K562 (cell line): ENCODE results near the gene CD46. TPM values are rescaled to one million over a fixed set of nuclear protein-coding genes. Genes with fewer than 3 reads are reported as not detected.

Source experiments
- ADNP ChIP-seq: fragments of 200-800 bp; sonication (Bioruptor generic); IDR thresholded peaks from 2 replicates; pipeline ENCODE4 v1.6.1; 2016; ENCODE audit warnings: missing genetic modification characterization, missing compliant biosample characterization
- ARID4B ChIP-seq: sonication (generic); formaldehyde crosslinking; IDR thresholded peaks from 2 replicates; pipeline ENCODE4 v1.8.0; 2022; ENCODE audit warnings: mild to moderate bottlenecking, missing genetic modification reagents
- CHAMP1 ChIP-seq: fragments of 450-650 bp; IDR thresholded peaks from 2 replicates; pipeline ENCODE4 v1.6.1; 2016; ENCODE audit warnings: mild to moderate bottlenecking
- FOXJ3 ChIP-seq: sonication (generic); formaldehyde crosslinking; IDR thresholded peaks from 2 replicates; pipeline ENCODE4 v1.4.0; 2020; ENCODE audit warnings: mild to moderate bottlenecking, missing genetic modification reagents
- GTF2B ChIP-seq: IDR thresholded peaks from 2 replicates; pipeline ENCODE4 v1.6.1; 2011; ENCODE audit not compliant: insufficient read length; ENCODE audit errors: extremely low read depth
- KHSRP ChIP-seq: fragments of 450-650 bp; IDR thresholded peaks from 2 replicates; pipeline ENCODE4 v1.6.1; 2017
- MAFK ChIP-seq: IDR thresholded peaks from 2 replicates; pipeline ENCODE4 v1.6.1; 2011; ENCODE audit warnings: low read length, improper control_type of control experiment
- POLR2H ChIP-seq: IDR thresholded peaks from 2 replicates; pipeline ENCODE4 v1.6.1; 2016; ENCODE audit warnings: missing genetic modification characterization, low read depth, mild to moderate bottlenecking, control low read depth, missing compliant biosample characterization, moderate library complexity
- SRSF9 ChIP-seq: fragments of 200-400 bp; formaldehyde crosslinking; IDR thresholded peaks from 2 replicates; pipeline ENCODE4 v1.6.1; 2017; ENCODE audit warnings: low read depth, low read length, borderline replicate concordance
- SUPT5H ChIP-seq: fragments of 450-650 bp; IDR thresholded peaks from 2 replicates; pipeline ENCODE4 v1.6.1; 2016
- TEAD1 ChIP-seq, 2 experiments: fragments of 450-650 bp in 1 of 2; sonication (generic) in 1 of 2; formaldehyde crosslinking; IDR thresholded peaks; 2 replicates each; pipeline versions ENCODE4 v1.4.0 to v1.8.0; 2020 to 2022; ENCODE audit warnings: mild to moderate bottlenecking in 2 of 2, missing genetic modification reagents in 1 of 2
- ZNF253 ChIP-seq: fragments of 250-450 bp; sonication (Bioruptor Pico); conservative IDR thresholded peaks from 2 replicates; pipeline ENCODE4 v1.6.1; 2021; ENCODE audit warnings: mild to moderate bottlenecking
- ZNF395 ChIP-seq: fragments of 200-800 bp; sonication (Bioruptor generic); IDR thresholded peaks from 2 replicates; pipeline ENCODE4 v1.6.1; 2017; ENCODE audit warnings: missing genetic modification characterization, missing compliant biosample characterization
- ZNF449 ChIP-seq: fragments of 250-450 bp; sonication (Bioruptor Pico); IDR thresholded peaks from 2 replicates; pipeline ENCODE4 v1.8.0; 2022; ENCODE audit warnings: moderate library complexity, mild to moderate bottlenecking, inconsistent platforms
- ZNF586 ChIP-seq: fragments of 450-650 bp; formaldehyde crosslinking; conservative IDR thresholded peaks from 2 replicates; pipeline ENCODE4 v1.4.0; 2020; ENCODE audit warnings: mild to moderate bottlenecking, moderate library complexity
- polyA plus RNA-seq, 8 experiments: library from polyadenylated mRNA; depleted of rRNA in 4 of 8; stranded (reverse) in 5 of 8; unstranded in 3 of 8; fragments of >200 nt; fragmentation: Nextera tagmentation in 2 of 8; fragmentation: Illumina TruSeq in 1 of 8; extraction: Ambion mirVana in 2 of 8; extraction: Trizol in 1 of 8; gene quantifications; 2 replicates each; pipeline versions ENCODE4 v1.2.1 to v1.2.3, GENCODE V29; 2011 to 2014; ENCODE audit warnings: inconsistent platforms in 1 of 8, missing spikeins in 1 of 8
- total RNA-seq, 7 experiments: library from RNA; depleted of rRNA in 6 of 7; stranded (reverse); fragments of >200 nt in 6 of 7; fragmentation: Illumina TruSeq in 2 of 7; extraction: Trizol in 2 of 7; gene quantifications; 2 replicates each; pipeline versions ENCODE4 v1.2.1 to v1.2.3, GENCODE V29; 2011 to 2021; ENCODE audit warnings: low replicate concordance in 1 of 7

CD46 gene
- total and polyA plus RNA-seq, 9 of the 15 experiments (the other 6 are each of a cell fraction or from before 2014, with no cell fraction given): 87.9 to 374 (median 156) TPM

GRCh38 chr1:207797229-207797973, 45.5 kb downstream of the CD46 start (continued):
- 0 out of 4 replicates have a peak, but pooled peaks of 1 of the 2 experiments have one; percentile 24 for TF ChIP-seq TEAD1 (CRISPR knock-in tag; IDR thresholded peaks at IDR 0.05)
- TF ChIP-seq POLR2H: peak; percentile 58
- 0 out of 2 replicates have a peak, but pooled peaks have one; percentile 25 for TF ChIP-seq SUPT5H
- TF ChIP-seq ZNF395 (CRISPR knock-in tag): no peak
- peak; percentile 5; the same call in 1 of the 2 replicates for TF ChIP-seq KHSRP
- 0 out of 2 replicates have a peak, but pooled peaks have one; percentile 22 for TF ChIP-seq ARID4B (CRISPR knock-in tag)
- TF ChIP-seq GTF2B: no peak
- TF ChIP-seq SRSF9: no peak
- no peak for TF ChIP-seq ZNF586 (CRISPR knock-in tag)
- peak; percentile 41; the same call in 1 of the 2 replicates for TF ChIP-seq CHAMP1
- no peak for TF ChIP-seq ADNP
- no peak for TF ChIP-seq ZNF253 (CRISPR knock-in tag)
- no peak for TF ChIP-seq MAFK
- TF ChIP-seq ZNF449 (CRISPR knock-in tag): no peak
- no peak for TF ChIP-seq FOXJ3 (CRISPR knock-in tag)
